OCI-LY1 (cell line): ENCODE results near the gene RUSF1.

Experiments used
- EZH2 ChIP-seq: fragments of 200-600 bp; sonication (generic), shearing (Covaris generic); IDR thresholded peaks from 2 replicates; pipeline ENCODE4 v1.8.0; 2017; ENCODE audit warnings: borderline replicate concordance, mixed run types, mild to moderate bottlenecking, antibody characterized with exemption, low read length, moderate library complexity, mixed read lengths
- TF ChIP-seq, protein P1 (sequence below): fragments of 200-600 bp; sonication (generic), shearing (Covaris generic); IDR thresholded peaks from 2 replicates; pipeline ENCODE4 v1.5.1; 2017; ENCODE audit warnings: mild to moderate bottlenecking, antibody characterized with exemption, low read length, moderate library complexity, mixed read lengths

DNA sequence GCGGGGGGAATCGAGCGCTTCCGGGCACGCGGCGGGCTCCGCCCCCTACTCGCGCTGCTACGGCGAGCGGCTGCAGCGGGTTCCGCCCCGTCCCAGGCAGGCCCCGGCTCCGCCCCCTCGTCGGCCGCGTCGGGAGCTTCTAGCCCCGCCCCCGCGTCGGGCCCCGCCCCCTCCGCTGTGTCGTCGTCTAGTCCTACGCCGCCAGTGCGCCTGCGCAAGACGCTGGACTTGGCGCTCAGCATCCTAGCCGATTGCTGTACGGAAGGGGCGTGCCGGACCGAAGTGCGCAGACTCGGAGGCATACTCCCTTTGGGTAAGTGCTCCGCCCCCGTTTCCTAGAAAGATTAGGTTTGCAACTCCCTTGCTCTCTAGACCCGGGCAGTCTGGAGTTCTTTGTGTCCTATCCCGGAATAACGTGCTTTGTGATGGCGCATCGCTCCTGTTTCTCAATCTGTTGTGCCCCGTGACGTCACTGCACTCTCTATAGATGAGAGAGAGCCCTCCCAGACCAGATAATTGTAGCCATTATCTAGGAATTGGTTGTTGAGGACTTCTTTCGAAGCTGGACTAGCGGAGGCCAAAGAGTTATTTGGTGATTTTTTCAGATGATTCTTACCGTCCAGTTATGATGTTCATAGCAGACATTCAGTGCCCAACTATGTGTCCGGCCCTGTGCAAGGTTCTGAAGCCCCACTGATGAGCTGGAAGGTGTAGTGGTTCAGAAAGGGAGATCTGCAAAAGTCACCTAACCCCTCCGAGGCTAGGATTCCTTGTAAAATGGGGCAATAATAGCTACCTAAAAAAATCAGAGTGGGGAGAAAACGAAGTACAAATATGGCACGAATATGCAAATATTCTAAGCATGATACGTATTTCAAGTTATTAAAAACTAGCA, 48.3 kb downstream of the RUSF1 start:
- TF ChIP-seq, protein P1, sequence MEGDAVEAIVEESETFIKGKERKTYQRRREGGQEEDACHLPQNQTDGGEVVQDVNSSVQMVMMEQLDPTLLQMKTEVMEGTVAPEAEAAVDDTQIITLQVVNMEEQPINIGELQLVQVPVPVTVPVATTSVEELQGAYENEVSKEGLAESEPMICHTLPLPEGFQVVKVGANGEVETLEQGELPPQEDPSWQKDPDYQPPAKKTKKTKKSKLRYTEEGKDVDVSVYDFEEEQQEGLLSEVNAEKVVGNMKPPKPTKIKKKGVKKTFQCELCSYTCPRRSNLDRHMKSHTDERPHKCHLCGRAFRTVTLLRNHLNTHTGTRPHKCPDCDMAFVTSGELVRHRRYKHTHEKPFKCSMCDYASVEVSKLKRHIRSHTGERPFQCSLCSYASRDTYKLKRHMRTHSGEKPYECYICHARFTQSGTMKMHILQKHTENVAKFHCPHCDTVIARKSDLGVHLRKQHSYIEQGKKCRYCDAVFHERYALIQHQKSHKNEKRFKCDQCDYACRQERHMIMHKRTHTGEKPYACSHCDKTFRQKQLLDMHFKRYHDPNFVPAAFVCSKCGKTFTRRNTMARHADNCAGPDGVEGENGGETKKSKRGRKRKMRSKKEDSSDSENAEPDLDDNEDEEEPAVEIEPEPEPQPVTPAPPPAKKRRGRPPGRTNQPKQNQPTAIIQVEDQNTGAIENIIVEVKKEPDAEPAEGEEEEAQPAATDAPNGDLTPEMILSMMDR = no peak
- no peak for TF ChIP-seq EZH2
